Measurements from ENCODE around the gene ME3.

DNA sequence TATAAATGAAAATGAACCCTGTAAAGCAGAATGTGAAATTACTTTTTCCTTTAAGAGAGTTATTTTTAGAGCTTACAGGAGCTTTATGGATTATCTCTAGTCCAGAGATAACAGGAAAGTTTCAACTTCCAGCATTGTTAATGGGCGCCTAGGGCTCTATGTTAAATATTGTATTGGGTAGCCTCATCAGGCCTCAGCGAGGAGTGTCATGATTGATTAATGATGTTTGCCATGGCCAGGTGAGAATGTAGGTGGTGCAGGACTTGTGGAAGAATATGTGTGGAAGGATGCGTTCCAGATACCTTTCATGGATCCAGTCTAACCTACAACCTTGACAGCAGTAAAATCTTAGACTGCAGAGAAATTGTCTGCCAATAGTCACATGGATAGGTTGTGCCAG lies 50.6 kb downstream of the ME3 start:
- no peak for TF ChIP-seq CTCF (IDR thresholded peaks at IDR 0.05)
- TF ChIP-seq POLR2A (IDR thresholded peaks at IDR 0.05): no peak

Data from right lobe of liver (tissue), 4 donors.